HEK293 (cell line): ENCODE measurements around the gene ABHD4.

Experiments used
- SP2 ChIP-seq: fragments of 450-650 bp; formaldehyde crosslinking; IDR thresholded peaks from 2 replicates; pipeline ENCODE4 v1.5.1; 2016; ENCODE audit warnings: missing biosample characterization, missing genetic modification characterization
- ZNF548 ChIP-seq: fragments of 450-650 bp; formaldehyde crosslinking; IDR thresholded peaks from 2 replicates; pipeline ENCODE4 v1.5.1; 2016; ENCODE audit warnings: missing biosample characterization, missing genetic modification characterization

DNA sequence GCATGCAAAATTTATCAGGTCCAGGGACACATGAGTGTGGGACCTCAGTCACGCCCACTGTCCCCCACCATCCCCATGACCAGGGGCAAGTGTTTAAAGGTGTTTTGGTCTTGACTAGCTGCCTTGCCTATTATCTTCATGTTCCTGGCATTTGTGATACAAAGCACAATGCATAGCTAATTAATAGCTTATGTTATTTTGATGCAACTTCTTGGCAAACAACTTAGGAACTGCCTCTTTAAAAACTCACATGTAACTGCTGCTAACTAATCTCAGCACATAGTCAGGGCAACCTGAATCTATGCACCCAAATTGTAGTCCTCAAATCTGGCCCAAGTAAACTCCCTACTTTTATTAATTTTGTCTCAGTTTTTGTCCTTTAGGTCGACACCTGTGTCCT is 53.5 kb downstream of the ABHD4 start:
- TF ChIP-seq SP2 (no peak), ZNF548 (tag by site-specific recombination) (no peak)
